Endometrium (tissue), 2 donors: Measurements from ENCODE around the gene CEP120.
"Not testable (repeated sequence)": the region's sequence is repeated elsewhere in the genome, so short reads cannot be mapped to it uniquely, and the experiment has no call there.

Experiments used
- FAIRE-seq: peaks from 2 replicates; lab custom pipeline; 2012; peaks lifted over from hg19 to GRCh38; lab: Jason Lieb, UNC
- donor health status: control.
- donor health status: control.

The CEP120 gene

DNA sequence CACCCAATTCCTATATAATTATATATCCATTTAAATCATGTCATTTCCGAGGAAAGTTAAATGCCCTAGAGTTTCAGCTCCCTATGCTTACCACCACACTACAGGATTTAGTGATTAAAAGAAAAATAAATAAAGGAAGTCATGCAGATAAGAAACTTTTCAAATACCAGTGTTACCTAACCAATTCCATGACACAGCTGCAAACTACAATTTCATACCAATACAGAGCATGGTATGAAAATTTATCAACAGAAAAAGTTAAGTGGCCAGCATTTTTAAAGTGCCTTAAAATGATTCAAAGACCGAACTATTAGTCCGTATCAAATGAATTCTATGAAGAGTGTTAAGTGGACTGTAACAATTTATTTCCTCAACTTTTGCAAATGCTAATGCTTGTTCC is 35.9 kb downstream of the CEP120 start:
- FAIRE-seq = no peak

DNA sequence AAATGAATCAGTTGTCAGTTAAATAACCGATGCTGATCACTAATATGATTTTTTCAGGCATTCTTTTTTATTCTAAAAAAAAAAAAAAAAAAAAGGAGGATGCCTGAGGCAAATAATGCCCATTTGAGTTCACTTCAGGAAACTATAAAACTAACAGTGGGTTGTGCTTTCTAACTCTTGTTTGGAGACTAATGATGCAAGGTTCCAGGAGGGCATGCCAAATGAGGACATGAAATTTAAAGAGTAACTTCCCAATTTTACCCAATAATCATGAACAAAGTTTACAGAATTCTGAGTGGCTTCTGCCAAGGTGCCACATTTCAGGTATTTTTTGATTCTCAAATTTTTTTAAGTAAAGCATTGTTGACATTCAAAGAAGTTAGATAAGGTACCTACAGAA is 41.0 kb downstream of the CEP120 start:
- FAIRE-seq = no peak

DNA sequence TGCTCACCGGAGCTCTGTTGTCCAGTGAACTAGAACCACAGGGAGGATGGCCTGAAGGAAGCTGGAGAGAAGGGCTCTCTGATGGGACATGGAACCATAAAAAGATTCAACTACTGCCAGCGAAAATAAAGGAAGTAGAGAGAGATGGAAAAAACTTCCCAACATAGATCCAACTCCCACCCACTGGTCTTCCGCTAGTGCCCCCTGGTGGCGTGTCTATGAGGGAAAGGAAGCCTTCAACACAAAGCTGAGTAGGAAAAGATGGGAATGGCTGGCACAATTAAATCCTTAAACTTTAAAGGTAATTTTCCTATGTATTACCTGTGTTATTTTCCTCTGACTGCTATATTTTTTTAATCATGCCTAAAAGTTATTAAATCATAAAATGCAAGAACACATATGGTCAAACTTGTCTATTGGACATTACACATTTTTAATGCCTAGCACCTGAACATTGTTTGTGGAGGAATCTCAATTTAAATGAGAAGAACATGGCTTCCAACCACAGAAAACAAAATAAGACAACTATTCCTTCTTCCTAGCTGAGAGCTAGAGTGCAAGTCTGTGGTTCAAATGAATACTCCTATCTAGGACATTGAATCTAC is 51.5 kb downstream of the CEP120 start:
- FAIRE-seq = no peak

DNA sequence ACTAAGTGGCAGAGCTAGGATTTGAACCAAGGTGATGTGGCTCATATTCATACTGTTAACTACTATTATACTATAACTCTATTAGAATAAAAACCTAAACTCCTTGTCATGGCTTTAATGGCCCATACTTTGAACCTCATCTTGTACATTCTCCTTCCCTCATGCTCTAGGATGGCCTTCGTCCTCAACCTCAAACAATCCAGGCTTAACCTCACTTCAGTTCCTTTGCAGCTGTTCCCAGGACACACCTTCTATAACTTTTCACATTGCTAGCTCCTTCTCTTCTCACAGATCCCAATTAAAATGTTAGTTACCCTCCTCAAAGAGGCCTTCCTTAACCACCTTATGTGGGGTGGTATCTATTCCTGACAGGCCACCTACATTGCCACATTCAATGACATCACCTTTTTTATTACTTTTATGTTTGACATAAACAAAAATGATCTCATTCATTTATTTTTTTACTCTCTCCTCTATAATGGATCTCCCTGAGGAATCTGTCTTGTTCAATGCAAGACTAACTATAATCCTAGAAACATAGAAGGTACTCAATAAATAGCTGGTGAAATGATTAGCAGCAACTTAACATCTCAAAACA is 53.7 kb downstream of the CEP120 start:
- no peak for FAIRE-seq

DNA sequence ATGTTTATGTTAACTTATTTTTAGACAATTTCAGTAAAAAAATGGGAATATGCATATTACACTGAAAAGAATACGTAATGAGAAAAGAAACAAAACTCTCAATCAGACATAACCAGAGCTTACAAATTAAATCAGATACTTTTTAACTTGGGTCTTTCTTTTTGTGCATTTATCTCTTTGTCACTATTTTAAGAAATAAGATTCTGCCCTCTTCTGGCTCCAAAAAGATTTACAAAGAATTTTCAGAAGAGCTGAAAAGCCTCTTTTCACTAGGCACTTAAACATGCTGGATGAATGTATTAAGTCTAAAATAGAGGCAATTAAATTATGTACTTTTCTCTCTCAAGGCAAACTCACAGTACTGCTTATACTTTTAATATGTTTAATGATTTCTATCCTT is 55.5 kb downstream of the CEP120 start:
- FAIRE-seq = peak; percentile 69

DNA sequence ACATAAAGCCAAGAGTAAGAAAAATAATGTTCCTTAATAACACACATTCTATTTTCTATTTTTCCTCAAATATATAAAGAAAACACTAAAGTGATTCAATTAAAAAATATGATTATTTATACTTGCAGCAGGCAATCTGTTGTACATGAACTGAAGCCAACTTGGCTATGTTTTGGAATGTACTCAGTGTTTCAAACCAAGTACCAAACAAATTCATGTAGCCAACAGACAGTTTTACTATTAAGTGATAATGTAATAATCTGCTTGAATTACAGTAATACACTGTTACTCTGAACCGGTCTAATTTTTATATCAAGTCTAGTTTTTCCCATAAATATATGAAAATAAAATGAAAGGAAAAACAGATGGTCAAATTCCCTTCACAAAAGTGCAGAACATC is 58.0 kb downstream of the CEP120 start:
- FAIRE-seq = peak; percentile 98

DNA sequence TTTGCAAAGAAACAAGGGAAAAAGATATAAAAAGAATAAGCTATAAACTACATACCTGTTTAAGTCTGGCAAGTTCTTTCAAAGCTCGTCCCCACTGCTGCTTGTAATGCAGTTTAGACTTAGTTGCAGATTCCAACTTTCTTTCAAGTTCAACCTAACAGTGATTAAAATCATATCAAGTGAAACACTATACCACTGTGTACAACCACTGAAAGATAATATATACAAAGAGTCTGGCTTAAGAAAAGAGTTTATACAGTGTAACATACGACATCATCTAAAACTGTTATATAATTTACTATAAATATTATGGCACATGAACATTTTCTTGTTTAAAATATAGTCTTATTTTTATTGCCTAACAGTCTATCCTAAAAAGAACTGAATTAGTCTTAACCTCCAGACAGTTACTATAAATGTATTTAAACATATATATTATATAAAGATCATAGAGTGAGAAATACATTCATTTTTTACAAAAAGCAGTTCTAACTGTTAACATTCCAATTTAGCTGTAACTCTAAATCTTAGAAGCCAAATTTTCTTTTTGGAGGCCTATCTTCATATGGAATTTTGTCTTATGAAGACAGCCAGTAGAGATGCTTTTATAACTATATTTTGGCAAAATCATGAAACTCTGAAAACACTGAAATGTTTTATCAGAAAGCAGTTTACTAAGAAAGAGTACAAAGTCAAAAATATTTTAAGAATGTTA is 58.6 kb downstream of the CEP120 start:
- no peak for FAIRE-seq

DNA sequence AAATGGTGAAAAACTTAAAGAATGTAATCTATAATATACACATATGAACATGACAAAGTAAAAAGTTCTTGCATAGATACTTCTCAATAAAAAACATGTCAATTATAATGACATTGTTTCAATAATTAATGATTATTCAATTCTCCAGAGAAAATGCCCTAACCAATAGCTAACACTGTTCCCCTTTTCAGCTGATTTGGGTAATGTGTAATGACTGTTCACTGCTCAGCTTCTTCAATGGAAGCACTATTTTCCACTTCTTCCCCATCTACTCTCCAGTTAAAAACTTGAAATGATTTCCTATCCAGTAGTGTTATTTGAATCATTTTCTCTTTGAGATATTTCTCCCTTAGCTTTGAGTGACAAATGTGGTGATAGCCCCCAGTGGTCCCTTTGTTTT is 62.3 kb downstream of the CEP120 start:
- FAIRE-seq = no peak

DNA sequence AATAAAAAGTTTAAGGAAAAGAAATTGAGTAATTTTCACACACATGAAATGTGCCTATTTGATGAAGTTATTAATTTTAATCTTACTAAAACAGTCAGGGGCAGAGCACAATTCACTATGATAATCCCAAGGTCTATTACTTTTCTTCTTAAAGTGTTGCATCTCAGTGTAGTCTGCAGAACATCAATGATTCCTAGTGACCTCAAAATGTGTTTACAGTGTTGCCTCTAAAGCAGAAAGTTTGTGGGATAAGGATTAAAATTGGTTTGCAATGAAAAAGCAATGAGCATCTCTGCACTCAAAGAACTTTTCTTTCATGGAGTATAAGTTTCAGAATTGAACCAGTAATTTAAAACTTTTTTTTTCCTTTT is 63.0 kb downstream of the CEP120 start:
- no peak for FAIRE-seq

DNA sequence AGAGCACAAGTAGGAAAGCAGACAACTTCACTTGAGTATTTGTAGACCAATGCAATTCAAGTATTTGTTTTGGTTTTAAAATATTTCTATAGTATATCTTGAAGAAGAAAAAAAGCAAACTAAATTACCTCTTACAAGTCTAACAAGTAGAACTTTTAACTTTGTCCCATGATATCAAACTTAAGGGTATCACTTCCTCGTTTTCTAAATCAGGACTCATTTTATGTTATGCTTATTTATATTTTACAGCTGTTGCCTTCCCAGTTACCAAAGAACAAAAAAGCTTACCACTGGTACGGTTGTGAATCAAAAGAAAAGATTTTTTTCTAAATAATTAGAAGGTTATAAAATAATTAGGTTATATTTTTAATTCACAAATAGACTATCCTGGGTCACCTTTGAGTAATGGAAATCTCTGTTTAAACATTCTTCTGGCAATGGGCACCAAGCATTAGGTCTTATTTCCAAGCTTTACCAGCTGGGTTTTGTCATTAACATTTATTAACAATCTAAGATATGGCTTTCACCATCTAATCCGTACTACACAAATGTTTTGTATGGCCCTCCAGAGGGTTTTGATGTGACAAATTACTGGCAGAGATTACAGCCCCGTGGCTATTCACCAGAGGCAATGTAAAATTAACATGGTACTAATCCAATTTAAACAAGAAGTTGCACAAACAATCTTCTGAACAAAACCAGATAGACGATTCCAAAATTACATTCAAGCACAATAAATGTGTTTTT is 63.6 kb downstream of the CEP120 start:
- FAIRE-seq = peak; percentile 21

DNA sequence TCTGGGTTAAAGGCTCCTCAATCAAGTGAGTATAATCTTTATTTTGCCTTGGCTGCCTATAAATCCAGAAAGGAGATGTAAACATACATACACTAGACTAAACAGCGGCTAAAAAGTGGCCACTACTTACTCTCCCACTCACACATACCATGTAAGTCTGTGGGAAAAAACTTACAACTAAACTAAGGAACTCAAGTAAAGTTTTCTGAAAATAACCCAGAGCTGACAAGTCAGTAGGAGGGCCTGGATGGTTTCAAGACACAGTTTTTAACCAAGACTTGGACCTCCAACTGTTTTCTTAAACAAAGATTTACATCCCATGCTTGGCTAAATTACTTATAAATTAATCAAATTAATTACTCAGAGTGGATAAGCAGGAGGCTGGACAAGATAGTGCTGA is 64.5 kb downstream of the CEP120 start:
- peak; percentile 92 for FAIRE-seq

DNA sequence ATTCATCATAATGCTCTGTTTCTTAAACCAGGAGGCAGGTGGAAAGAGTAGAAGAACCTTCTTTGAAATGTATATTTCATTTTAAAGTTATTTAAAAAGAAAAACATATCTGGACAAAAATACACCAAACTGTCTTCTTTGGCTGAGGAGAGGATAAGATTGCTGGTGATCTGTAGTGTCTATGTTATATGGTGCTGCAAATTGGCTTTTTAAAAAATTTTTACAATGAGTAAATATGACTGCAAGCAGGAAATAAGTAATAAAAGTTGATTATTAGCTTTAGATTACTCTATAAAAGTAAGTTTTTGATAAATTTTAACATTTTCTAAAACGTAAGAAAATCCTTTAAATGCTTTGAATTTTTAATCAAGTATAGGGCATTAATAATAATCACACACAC is 64.9 kb downstream of the CEP120 start:
- FAIRE-seq = no peak

DNA sequence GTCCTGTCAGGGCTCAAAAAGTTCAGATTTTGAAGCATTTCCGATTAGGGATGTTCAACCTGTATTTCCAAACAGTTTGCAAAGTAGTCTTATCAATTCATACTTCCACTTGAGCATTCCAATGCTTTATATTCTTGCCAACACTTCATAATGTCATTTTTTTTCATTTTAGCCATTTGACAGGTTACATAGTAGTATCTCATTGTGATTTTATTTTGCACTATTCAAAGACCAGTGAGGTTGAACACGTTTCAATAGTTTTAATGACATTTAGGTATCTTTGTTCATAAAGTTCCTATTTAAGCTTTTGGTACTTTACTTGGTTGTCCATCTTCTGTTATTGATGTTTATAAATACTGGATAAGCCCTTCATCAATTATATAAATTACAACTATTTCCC is 71.4 kb downstream of the CEP120 start:
- no peak for FAIRE-seq

DNA sequence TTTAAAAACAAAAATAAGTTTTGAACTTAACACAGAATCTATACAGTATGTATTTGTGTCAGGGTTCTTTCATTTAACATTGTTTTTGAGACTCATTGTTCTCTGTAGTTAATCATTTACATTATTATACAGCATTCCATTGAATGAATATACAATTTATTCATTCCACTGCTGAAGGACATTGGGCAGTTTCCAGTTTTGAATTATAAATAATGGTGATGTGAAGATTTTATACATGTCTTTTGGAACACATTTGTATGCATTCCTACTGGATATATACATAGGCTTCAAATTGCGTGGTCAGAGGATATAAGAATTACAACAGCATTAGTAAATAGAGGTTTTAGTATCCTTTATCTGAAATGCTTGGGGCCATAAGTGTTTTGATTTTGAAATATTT is 72.0 kb downstream of the CEP120 start:
- FAIRE-seq = peak; percentile 15

DNA sequence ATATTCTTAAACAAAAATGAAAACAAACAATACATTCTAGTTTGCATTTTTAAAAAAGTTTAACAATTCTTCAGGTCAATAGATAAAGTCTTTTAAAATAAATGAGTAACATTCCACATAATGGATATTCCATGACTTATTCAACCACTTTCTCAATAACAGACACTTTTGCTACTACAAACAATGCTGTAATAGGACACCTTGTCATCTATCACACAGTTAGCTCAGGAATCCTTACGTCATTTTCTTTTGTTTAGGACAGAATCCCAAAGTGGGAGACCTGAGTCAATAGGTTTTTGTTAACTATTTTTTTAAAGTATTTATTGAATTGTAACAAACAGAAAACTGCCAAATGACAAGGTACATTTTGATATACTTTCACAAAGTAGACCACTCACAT is 72.5 kb downstream of the CEP120 start:
- no peak for FAIRE-seq

DNA sequence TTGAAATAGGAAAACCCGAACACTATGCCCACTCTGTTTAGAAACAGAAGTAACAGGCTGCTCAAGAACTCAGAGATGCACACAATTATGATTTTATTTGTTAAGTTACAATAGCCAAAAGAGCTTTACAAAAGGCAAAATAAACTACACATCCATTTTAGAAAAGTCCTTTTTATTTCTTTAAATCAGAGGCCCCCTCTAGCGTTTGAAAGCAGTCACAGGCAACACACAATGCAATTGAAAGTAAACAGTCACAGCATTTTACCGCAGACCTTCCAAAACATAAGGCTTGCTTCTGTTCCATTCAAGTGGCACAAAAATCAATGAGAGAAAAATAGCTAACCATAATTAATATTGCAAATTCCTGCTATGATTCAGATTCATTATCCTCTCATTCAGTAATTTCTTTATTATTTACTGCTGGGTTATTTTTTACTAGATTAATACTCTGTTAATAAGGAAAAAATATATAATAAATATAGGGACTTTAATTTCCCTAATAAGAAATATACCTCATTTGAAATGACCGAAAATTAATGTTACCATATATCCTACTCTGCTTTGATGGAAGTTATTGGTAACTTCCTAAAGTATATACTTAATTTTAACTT is 78.3 kb downstream of the CEP120 start:
- peak; percentile 89 for FAIRE-seq

DNA sequence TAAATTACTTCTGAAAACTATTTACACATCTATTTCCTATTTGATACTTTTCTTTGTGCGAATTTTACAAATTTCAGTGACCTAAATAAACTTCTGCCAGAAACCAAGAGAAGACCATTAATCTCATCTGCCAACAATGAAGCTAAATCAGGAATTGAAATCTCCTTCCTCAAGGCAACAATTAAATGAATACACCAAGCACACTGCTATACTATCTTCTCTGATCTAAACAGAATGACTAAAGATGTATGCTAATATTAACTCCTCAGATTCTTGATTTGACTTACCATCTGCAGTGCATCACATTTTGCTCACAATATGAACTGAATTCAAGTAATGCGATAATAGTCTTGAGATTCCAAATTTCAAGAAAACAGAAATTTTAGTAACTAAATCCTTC is 82.3 kb downstream of the CEP120 start:
- FAIRE-seq = no peak

DNA sequence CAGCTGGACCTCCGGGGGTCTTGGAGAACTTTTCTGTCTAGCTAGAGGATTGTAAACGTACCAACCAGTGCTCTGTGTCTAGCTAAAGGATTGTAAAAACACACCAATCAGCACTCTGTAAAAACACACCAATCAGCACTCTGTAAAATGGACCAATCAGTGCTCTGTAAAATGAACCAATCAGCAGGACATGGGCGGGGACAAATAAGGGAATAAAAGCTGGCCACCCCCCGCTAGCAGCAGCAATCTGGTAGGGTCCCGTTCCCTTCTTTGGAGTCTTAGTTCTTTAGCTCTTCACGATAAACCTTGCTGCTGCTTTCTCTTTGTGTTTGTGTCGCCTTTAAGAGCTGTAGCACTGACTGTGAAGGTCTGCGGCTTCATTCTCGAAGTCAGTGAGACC is 114.8 kb downstream of the CEP120 start:
- not testable (repeated sequence) for FAIRE-seq

DNA sequence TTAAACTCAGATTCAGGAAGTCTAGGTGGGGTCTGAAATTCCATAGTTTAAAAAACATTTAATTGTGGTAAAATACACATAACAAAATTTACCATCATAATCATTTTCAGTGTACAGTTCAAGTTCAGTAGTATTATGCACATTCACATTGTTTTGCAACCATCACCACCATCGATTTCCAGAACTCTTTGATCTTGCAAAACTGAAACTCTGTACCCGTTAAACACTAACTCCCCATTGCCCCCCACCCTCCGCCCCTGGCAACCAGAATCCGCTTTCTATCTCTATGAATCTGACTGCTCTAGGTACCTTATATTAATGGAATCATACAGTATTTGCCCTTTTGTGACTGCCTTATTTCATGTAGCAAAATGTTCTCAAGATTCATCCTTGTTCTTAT is 117.5 kb downstream of the CEP120 start:
- FAIRE-seq = no peak

DNA sequence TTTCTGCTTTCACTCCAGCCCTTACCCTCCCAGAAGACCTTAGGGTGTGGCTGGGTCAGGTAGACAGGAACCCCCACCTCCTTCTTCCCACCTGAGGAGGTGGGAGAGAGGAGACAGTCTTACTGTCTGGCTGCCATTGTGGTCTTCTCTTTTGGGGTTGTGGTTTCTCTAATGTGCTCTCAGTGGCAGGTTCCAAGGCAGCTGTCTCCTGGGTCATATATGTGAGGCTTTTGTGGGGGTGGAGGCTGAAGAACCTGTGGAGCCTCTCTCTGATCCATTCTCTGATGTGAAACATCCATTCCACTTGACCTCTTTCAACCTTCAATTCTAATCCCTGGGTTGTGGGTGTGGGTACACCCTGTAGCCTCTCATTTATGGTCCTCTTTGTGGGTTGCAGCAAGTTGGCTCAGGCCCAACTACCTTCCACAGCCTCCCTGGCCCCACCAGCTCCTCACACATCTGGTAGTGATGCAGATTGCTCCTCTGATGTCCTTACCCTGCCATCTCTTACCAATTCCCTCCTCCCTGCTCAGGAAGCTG is 118.4 kb downstream of the CEP120 start:
- no peak for FAIRE-seq

DNA sequence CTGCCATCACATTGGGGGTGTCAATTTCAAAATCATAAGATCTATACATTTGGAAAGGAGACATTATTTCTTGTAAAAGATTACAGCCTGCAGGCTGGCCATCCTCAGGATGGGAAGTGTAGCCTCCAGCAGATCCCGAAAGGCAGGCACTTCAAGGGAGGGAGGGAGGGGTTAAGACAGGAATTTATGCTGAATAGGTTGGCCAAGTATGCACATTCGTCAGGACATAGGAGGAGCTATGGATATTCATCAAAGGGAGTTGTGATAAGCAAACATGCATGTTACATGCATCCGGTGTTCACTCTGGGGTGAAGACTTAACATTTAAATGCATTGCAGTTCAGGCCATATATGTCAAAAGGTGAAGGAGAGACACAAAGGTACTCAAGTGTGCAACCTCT is 119.4 kb downstream of the CEP120 start:
- FAIRE-seq = no peak

DNA sequence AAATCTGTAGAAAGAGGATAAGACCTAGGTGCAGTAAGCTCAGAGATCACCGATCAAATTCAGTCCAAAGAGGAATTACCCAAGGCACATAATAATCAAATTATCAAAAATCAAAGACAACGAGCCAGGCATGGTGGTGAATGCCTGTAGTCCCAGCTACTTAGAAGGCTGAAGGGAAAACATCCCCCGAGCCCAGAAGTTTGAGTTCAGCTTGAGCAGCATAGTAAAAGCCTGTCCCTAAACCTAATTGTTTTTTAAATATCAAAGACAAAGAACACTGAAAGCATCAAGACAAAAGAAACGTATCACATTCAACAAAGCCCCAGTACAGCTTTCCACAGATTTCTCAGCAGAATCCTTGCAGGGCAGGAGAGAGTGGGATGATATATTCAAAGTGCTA is 122.9 kb downstream of the CEP120 start:
- FAIRE-seq = no peak

DNA sequence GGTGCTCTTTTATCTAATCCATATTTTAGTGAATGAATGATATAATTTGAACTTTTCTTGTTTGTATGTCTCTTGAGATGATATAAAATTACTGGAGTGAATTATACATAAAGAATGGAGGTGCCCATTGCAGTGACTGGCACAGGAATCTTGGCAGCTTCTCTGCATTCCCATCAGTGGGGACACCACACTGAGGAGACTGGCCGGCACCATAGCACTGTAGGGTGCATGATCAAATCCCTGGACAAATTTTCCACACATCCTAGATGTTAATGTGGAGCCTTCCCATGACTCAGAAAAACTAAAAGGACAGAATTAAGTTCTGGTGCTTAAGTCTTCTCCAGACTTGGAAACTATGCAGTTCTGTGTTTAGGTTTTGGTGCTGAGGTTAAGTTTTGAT is 124.1 kb downstream of the CEP120 start:
- no peak for FAIRE-seq
